Ovary (tissue), 9 donors: ENCODE measurements around the gene SMU1. TPM values are rescaled to one million over a fixed set of nuclear protein-coding genes. Genes with fewer than 3 reads are reported as not detected.

ENCODE experiments used
- DNase-seq, 5 donors: peaks; one replicate each; pipeline ENCODE4 v3.0.0-alpha.2; 2019 to 2020
- H3K27ac ChIP-seq, 2 donors: fragments of 200-600 bp; one replicate each; pipeline versions ENCODE4 v1.5.1 to v1.8.0; 2019 to 2022
- H3K27me3 ChIP-seq: fragments of 200-600 bp; one replicate; pipeline ENCODE4 v1.8.0; 2022
- H3K36me3 ChIP-seq: fragments of 200-600 bp; sonication (generic); one replicate; pipeline ENCODE4 v1.5.1; 2019
- H3K4me1 ChIP-seq: one replicate; pipeline ENCODE4 v1.8.1; 2013; ENCODE audit warnings: mild to moderate bottlenecking, moderate library complexity; ENCODE audit not compliant: insufficient read depth
- H3K4me3 ChIP-seq: fragments of 200-600 bp; sonication (generic); one replicate; pipeline ENCODE4 v1.5.1; 2017
- H3K9me3 ChIP-seq, 2 donors: fragments of 200-600 bp in 1 of 2; sonication (generic) in 1 of 2; one replicate each; pipeline versions ENCODE4 v1.5.1 to v1.8.1; 2013 to 2019; ENCODE audit warnings: mild to moderate bottlenecking in 1 of 2, moderate library complexity in 1 of 2
- CTCF ChIP-seq, 3 donors: fragments of 450-650 bp in 2 of 3; fragments of 200-600 bp in 1 of 3; IDR thresholded peaks; one replicate each; pipeline versions ENCODE4 v1.5.1 to v1.8.0; 2016 to 2022; ENCODE audit warnings: antibody characterized with exemption in 3 of 3, mild to moderate bottlenecking in 1 of 3
- EP300 ChIP-seq: sonication (generic); formaldehyde crosslinking; IDR thresholded peaks from one replicate; pipeline ENCODE4 v1.6.1; 2017; ENCODE audit warnings: antibody characterized with exemption
- POLR2A ChIP-seq: fragments of 450-650 bp; IDR thresholded peaks from one replicate; pipeline ENCODE4 v1.6.1; 2017; ENCODE audit warnings: antibody characterized with exemption, mild to moderate bottlenecking, moderate library complexity
- WGBS, 3 donors: extraction: QIAGEN DNeasy Blood & Tissue Kit in 1 of 3; methylation state at CpG; one replicate each; pipeline versions ENCODE4 v1.1.5 to v1.1.7; 2013 to 2017; 5-methylcytosine and 5-hydroxymethylcytosine counted together
- intact Hi-C, 4 donors: fragments of 100-400 bp; cut with DNase I; formaldehyde crosslinking; loops; one replicate each; pipeline versions ENCODE4 v1.11.0 to v1.15.1; 2022 to 2023
- polyA plus RNA-seq, 2 donors: library from polyadenylated mRNA; stranded (reverse); fragments of 200-250 nt in 1 of 2; fragments of 350-450 nt in 1 of 2; fragmentation: Illumina TruSeq in 1 of 2; extraction: RNeasy Lipid Tissue Mini Kit (QIAGEN cat#74804) in 1 of 2; gene quantifications; one replicate each; pipeline ENCODE4 v1.2.3, GENCODE V29; 2013 to 2014
- total RNA-seq, 7 donors: library from RNA; depleted of rRNA in 2 of 7; stranded (reverse); fragments of >200 nt in 2 of 7; fragmentation: NEBNext Ultra II Directional in 3 of 7; extraction: Animal tissue kit (Norgen Biotek cat#: 25700) in 3 of 7; gene quantifications; one replicate each; pipeline versions ENCODE4 v1.1.0 to v1.2.4, GENCODE V29; 2016 to 2023
- donor health status: DM: no; HTN: no; CAD: no; lungs with moderate emphysema.
- donor health status: DM: no; HTN: no; CAD: no.
- donor health status: Bipolar disorder and iron deficiency.
- donor health status: DM: yes; HTN: yes; CAD: no.
- donor health status: DM: no; HTN: no; CAD: no.
- donor health status: DM: yes; HTN: yes; CAD: no.

Gene SMU1
- total and polyA plus RNA-seq, 9 donors = 12.2 to 28.6 (median 24.2) TPM

- peaks cover 3% of the 10 kb centered on the region for H3K4me1 ChIP-seq
- no peaks in the 10 kb centered on the region for H3K27me3 ChIP-seq
- H3K4me3 ChIP-seq = no peak overlapping the region
- no peaks in the 10 kb centered on the region for H3K36me3 ChIP-seq
- H3K9me3 ChIP-seq = no peaks in the 10 kb centered on the region
- DNase-seq = no peak
- TF ChIP-seq CTCF (IDR thresholded peaks at IDR 0.05) = no peak
- TF ChIP-seq EP300 = no peak
- no peak for TF ChIP-seq POLR2A
- H3K27ac ChIP-seq = no peak overlapping the region
- WGBS, 3 donors = 74 to 78% (median 77%) methylated on average over 10 of the region's 10 CpGs
- intact Hi-C loops = no loop called here
Observed at GRCh38 chr9:33041432-33042188, 34.9 kb downstream of the SMU1 start.

DNA sequence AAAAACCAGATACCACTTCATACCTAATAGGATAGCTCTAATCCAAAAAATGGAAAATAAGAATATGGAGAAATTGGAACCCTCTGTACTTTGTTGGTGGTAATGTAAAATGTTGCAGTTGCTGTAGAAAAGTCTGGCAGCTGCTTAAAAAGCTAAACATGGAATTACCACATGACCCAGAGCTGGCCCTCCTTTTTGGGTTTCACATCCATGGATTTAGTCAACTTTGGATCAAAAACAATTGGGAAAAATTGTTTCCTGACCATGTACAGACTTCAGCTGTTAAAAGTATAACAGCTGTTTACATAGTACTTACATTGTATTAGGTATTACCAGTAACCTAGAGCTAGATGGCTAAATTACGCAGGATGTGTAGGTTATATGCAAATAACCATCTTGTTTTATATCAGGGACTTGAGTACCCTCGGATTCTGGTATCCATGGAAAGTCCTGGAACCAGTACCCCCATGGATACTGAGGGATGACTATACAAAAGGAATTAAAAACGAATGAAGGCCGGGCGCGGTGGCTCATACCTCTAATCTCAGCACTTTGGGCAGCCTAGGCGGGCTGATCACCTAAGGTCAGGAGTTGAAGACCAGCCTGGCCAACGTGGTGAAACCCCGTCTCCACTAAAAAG is 35.6 kb downstream of the SMU1 start:
- TF ChIP-seq EP300 = no peak
- no peak for TF ChIP-seq POLR2A
- no peak for TF ChIP-seq CTCF (IDR thresholded peaks at IDR 0.05)
- 77 to 85% (median 80%) methylated on average over 9 of the region's 9 CpGs for WGBS, 3 donors
- no peaks in the 10 kb centered on the region for H3K36me3 ChIP-seq
- DNase-seq = no peak
- no peak overlapping the region for H3K27ac ChIP-seq
- no peak overlapping the region for H3K4me3 ChIP-seq
- peaks cover 3% of the 10 kb centered on the region for H3K4me1 ChIP-seq
- intact Hi-C loops = no loop called here
- no peaks in the 10 kb centered on the region for H3K27me3 ChIP-seq
- H3K9me3 ChIP-seq = no peaks in the 10 kb centered on the region

DNA sequence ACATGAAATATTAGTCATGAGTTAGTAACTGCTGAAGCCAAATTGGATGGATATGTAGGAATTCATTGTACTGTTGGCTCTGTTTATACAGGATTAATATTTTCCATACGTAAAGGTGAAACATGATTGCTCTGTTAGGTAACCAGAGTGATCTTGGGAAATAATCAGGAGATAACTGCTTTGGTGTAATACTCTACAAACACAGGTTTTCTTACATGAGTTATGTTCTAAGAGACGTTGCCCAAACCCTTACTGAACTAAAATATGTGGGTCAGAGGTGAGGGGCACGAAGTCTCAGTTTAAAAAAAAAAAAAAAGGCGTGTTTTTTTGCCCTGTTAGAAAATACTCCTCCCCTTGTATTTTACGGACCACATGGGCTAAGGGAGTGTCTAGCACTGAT is 43.6 kb downstream of the SMU1 start:
- intact Hi-C loops = no loop called here
- H3K9me3 ChIP-seq = no peaks in the 10 kb centered on the region

GRCh38 chr9:33032292-33032691 is 44.2 kb downstream of the SMU1 start:
- no peak overlapping the region for H3K4me3 ChIP-seq
- peaks cover 2% of the 10 kb centered on the region for H3K4me1 ChIP-seq
- DNase-seq = no peak
- intact Hi-C loops = no loop called here
- no peaks in the 10 kb centered on the region for H3K36me3 ChIP-seq
- no peaks in the 10 kb centered on the region for H3K27me3 ChIP-seq
- no peak overlapping the region for H3K27ac ChIP-seq
- H3K9me3 ChIP-seq = no peaks in the 10 kb centered on the region
- no peak for TF ChIP-seq EP300
- no peak for TF ChIP-seq POLR2A
- TF ChIP-seq CTCF (IDR thresholded peaks at IDR 0.05) = no peak
- 34 to 52% (median 44%) methylated on average over 1 of the region's 1 CpG for WGBS, 3 donors

More for the DNA sequence above, 43.6 kb downstream of the SMU1 start:
- H3K4me3 ChIP-seq = no peak overlapping the region
- no peaks in the 10 kb centered on the region for H3K27me3 ChIP-seq
- H3K27ac ChIP-seq = no peak overlapping the region
- 55 to 56% (median 56%) methylated on average over 5 of the region's 5 CpGs for WGBS, 3 donors
- no peaks in the 10 kb centered on the region for H3K36me3 ChIP-seq
- no peak for DNase-seq
- H3K4me1 ChIP-seq = no peaks in the 10 kb centered on the region
- TF ChIP-seq CTCF (IDR thresholded peaks at IDR 0.05) (no peak), POLR2A (no peak), EP300 (no peak)
